Middle frontal gyrus (tissue), 1 donor: ENCODE results near the gene LHPP.
"Not testable (repeated sequence)": the region's sequence is repeated elsewhere in the genome, so short reads cannot be mapped to it uniquely, and the experiment has no call there.

Source experiments
- DNase-seq: peaks from one replicate; pipeline ENCODE4 v3.0.0-alpha.2; 2015; ENCODE audit warnings: low spot score; ENCODE audit errors: extremely low spot score

LHPP gene

GRCh38 chr10:124569623-124570470 lies 108.2 kb downstream of the LHPP start:
- DNase-seq, result no peak

GRCh38 chr10:124570646-124571045 lies 109.0 kb downstream of the LHPP start:
- DNase-seq, result no peak

DNA sequence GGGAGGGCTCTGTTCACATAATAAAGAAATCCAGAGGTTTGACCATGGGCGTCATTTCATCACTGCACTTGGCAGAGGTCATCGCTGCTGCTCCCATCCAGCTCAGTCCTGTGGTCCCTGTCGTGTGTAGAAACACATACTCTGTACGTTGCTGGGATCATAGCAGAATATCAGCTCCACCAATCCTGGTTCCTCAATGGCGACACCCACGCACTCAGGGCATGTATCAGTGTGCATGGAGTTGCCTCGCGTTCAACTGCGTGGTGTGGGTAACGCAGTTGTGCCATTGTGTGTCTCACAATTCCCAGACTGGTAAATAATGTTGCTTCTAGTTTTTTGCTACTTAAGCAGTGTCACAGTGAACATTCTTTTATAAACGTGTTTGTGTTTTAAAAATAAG lies 111.1 kb downstream of the LHPP start:
- DNase-seq, result no peak

GRCh38 chr10:124573726-124574455 lies 112.3 kb downstream of the LHPP start:
- DNase-seq, result no peak

DNA sequence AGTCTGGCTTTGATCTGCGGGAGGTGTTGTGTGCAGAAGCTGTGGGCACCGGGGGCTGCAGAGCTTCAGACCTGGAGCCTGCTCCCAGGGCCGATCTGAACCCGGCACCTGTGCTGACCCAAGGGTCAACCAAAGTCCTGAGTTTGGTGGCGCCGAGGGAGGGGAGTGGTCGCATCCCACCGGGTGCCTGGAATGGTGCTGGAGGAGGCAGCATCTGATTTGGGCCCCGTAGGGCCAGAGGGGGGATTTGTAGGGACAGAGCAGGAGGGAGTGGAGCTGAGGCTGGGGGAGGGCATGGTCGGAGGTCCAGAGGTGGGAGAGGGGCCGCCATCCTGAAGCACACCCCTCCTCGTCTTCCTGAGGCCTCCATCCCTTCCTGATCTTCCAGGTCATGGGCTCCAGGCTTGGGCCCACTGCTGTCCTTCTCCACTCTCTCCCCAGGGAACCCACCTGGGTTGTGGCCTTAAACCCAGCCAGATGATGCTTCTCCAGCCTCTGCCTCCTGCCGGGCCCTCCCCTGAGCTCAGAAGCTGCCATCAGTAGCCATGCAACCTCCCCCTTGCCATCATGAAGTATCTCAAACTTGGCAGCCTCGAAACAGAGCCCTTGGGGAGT lies 112.9 kb downstream of the LHPP start:
- no peak for DNase-seq

DNA sequence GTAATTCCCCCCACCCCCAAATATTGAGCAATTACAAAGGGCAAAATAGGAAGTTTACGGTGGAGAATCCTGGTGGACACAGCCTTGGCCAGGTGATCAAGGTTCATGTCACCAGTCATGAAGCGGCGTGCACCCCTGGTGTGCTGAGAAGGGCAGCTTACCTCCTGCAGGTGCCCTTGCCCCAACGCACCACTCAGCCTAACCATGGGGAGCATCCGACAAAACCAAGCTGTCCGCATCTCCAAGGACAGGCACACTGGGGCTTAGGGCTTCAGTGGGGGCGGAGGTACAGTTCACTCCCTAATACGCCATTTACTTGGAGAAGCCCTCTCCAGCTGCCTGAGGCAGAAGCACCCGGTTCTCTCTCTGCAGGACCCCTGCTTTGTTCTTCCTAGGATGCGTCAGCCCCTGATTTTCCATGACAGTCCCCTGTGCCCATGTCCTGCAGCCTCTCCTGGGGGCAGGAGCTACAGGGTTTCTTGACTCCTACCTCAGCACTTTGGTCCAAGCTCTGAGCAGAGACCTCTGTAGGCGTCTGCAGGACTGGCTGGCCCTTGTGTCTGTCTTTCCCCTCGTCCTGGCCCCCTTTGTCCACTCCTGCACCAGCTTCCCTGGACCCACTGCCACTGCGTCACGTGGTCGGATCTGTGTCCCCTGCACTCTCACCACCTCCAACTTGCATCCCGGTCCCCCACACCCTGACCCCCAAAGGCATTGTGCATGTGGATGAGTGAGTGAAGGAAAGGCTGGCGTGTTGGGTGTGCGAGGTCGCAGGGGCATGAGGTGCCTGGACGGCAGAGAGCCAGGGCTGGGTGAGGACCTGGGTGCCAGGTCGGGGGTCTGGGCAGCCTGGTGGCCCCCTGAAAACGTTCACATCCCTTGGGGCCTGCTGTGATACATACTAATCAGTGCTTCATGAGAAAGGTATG lies 113.7 kb downstream of the LHPP start:
- no peak for DNase-seq

DNA sequence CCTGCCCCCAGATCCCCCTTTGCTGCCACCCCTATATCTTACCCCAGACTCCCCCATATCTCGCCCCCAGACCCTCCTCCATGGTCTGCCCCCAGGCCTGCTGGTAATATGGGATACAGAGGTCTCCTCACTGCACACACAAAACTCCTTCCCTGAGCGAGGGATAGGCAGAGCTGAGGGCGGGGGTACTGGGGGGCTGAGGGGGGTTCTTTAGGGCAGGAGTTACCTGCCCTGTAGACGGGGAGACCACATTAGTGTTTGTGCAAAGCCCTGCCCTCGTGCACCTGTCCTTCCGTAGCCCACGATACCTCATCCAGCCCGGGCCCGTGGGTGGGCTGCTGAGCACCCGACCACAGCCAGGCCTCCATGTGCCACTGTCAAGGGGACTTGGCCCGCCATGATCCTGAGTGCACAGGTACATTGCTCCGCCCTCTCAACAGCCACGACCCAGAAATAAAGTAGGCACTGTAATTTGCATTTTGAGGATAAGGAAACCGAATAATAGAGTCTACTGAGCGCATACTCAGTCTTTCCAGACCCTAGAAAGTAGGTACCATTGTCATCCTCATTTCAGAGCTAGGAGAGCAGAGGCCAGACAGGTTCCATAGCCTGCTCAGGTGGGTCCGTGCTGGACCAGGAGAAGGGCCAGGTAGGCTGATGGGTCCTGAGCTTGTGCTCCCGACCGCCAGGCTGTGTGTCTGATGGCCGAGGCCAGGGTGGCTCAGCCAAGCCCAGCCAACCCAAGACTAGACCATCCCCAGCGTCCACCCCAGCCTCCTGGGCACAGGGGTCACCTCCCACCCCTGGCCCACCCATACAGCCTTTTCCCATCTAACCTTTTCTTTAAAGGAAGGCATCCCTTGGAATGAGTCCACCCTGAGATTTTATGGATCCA lies 115.2 kb downstream of the LHPP start:
- no peak for DNase-seq

- no peak for DNase-seq
Observed at GRCh38 chr10:124577651-124578050, 116.0 kb downstream of the LHPP start.

DNA sequence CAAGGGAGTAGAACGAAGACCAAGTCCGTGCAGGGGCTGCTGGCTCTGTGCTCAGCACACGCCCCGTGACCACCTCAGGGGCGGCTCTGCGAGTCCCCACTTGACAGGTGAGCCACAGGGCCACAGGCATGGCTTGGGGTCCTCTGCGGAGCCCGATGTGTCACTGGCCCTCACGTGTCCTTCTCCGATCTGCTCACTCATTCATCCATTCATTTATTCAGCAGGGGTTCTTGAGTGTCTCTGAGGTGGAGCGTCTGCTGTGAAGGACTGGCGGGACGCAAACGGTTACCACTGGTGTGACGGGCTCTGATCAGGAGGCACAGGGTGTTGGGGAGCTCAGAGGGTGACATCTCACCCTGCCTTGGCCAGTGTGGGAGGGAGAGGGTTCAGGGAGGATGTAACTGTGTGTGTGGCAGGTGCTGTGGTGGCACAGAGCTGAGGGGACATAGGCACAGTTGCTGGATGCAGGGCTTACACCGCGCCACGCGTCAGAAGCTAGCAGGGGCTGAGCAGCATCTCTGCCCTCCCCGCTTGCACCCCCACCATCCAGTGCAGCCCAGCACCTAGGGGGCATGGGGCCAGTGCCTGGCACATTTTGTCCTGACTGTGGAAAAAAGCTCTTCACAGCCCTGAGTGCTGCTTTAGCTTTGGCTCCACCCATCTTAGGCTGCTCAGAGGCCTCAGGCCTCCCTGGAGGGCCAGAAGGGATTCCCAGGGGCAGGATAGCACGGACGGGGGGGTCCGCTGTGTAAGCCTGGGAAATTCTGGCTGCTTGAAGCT lies 116.8 kb downstream of the LHPP start:
- no peak for DNase-seq

- DNase-seq, result no peak
Observed at GRCh38 chr10:124579011-124579399, 117.4 kb downstream of the LHPP start.

- no peak for DNase-seq
Observed at GRCh38 chr10:124586142-124586541, 124.5 kb downstream of the LHPP start.

GRCh38 chr10:124587811-124588211 lies 126.2 kb downstream of the LHPP start:
- no peak for DNase-seq

DNA sequence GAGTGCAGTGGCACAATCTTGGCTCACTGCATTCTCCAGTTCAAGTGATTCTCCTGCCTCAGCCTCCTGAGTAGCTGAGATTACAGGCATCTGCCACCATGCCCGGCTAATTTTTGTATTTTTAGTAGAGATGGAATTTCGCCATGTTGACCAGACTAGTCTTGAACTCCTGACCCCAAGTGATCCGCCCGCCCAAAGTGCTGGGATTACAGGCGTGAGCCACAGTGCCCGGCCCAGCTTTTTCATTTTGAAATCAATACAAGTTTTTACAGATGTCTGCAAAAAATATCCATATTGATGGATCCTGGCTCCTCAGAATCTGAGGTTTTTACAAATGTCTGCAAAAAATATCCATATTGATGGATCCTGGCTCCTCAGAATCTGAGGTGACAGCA lies 126.7 kb downstream of the LHPP start:
- DNase-seq, result not testable (repeated sequence)

DNA sequence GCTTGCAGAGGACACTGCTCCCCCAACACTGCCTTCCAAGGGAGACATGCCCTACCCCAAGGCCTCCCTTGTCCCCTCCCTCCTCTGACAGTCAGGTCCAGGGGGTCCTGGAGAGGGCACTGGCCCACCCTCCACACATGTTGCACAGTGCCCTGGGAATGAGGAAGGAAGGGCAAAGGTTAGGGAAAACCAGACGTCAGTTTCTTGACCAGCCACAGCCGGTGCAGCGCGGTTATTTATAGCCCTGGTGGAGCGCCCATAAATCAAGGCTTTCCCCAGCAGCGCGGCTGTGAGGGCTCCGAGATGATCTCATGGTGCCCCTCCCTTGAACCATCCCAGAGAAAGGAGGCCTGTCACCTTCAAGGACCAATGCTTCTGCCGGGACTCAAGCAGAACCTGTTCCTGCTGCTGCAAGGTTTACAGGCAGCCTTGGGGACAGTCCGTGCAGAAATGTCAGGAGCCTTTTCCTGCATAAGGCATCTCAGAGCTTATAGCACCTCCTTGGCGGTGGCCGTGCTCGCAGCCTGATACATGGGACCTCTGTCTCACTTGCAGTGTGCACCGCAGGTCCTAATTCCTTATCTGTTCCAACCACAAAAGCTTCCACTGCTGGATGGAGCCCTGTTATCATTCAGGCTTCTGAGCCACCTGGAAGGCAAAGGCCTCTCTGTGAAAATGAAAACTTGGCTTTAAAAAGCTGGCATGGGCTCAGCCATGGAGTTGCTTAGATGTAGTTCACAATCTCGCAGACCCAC lies 127.3 kb downstream of the LHPP start:
- DNase-seq, result no peak

- DNase-seq, result no peak
Observed at GRCh38 chr10:124589491-124590041, 127.9 kb downstream of the LHPP start.

- DNase-seq, result no peak
Observed at GRCh38 chr10:124590216-124591122, 128.8 kb downstream of the LHPP start.

- DNase-seq, result no peak
Observed at GRCh38 chr10:124591123-124591495, 129.5 kb downstream of the LHPP start.
